HEK293T (cell line): ENCODE measurements around the gene PRKCE.

ENCODE experiments used
- ARNT ChIP-seq: fragments of 450-650 bp; IDR thresholded peaks from 2 replicates; pipeline ENCODE4 v1.6.1; 2017; ENCODE audit warnings: mild to moderate bottlenecking
- BHLHE40 ChIP-seq: fragments of 450-650 bp; IDR thresholded peaks from 2 replicates; pipeline ENCODE4 v1.6.1; 2016; ENCODE audit warnings: mild to moderate bottlenecking, moderate library complexity, borderline replicate concordance
- FOXA1 ChIP-seq: fragments of 450-650 bp; IDR thresholded peaks from 2 replicates; pipeline ENCODE4 v1.6.1; 2016; ENCODE audit warnings: mild to moderate bottlenecking
- FOXK2 ChIP-seq: fragments of 450-650 bp; IDR thresholded peaks from 2 replicates; pipeline ENCODE4 v1.6.1; 2016; ENCODE audit warnings: mild to moderate bottlenecking
- FOXM1 ChIP-seq: fragments of 450-650 bp; IDR thresholded peaks from 2 replicates; pipeline ENCODE4 v1.6.1; 2017; ENCODE audit warnings: mild to moderate bottlenecking, borderline replicate concordance
- SUZ12 ChIP-seq: fragments of 450-650 bp; IDR thresholded peaks from 2 replicates; pipeline ENCODE4 v1.6.1; 2016; ENCODE audit warnings: mild to moderate bottlenecking
- TF ChIP-seq, protein P1 (sequence below): fragments of 450-650 bp; IDR thresholded peaks from 2 replicates; pipeline ENCODE4 v1.6.1; 2016

DNA sequence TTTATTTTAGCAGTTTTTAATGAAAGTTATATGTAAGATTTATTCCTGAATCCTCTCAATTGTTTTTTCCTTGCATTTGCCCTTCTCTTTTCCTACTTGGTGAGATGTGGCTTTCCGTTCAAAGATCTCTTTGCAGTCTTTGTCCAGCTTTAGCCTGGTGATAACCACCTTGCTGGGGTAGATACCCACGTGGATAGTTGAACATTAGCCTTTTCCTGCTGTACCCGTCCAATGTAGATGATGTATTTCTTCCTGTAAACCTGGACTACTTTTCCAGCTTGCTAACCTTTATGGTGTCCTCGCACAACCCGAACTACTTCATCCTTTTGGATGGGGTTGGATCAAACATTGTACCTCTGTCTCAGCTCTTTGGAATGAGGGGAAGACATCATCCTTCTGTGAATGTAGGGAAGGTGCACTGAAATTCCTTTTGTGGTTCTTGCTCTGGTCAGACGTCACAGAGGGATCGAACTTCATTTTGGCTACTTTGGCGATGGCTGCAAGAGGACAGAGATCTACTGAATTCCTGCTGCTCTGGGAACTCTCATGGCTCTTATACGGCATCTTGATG is 352.5 kb downstream of the PRKCE start:
- TF ChIP-seq BHLHE40 (no peak), FOXK2 (no peak), ARNT (no peak), FOXM1 (no peak), SUZ12 (no peak), FOXA1 (no peak)
- TF ChIP-seq, protein P1, sequence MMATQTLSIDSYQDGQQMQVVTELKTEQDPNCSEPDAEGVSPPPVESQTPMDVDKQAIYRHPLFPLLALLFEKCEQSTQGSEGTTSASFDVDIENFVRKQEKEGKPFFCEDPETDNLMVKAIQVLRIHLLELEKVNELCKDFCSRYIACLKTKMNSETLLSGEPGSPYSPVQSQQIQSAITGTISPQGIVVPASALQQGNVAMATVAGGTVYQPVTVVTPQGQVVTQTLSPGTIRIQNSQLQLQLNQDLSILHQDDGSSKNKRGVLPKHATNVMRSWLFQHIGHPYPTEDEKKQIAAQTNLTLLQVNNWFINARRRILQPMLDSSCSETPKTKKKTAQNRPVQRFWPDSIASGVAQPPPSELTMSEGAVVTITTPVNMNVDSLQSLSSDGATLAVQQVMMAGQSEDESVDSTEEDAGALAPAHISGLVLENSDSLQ, result no peak
